NOMO-1 treated with dmso at 0.1 percent for 144 hours (cell line): Measurements from ENCODE around the gene KIF1B.

Experiments
- DNase-seq: peaks from one replicate; lab custom pipeline; 2025; ENCODE audit not compliant: unreplicated experiment; lab: John Stamatoyannopoulos, UW

The KIF1B gene, protein sequence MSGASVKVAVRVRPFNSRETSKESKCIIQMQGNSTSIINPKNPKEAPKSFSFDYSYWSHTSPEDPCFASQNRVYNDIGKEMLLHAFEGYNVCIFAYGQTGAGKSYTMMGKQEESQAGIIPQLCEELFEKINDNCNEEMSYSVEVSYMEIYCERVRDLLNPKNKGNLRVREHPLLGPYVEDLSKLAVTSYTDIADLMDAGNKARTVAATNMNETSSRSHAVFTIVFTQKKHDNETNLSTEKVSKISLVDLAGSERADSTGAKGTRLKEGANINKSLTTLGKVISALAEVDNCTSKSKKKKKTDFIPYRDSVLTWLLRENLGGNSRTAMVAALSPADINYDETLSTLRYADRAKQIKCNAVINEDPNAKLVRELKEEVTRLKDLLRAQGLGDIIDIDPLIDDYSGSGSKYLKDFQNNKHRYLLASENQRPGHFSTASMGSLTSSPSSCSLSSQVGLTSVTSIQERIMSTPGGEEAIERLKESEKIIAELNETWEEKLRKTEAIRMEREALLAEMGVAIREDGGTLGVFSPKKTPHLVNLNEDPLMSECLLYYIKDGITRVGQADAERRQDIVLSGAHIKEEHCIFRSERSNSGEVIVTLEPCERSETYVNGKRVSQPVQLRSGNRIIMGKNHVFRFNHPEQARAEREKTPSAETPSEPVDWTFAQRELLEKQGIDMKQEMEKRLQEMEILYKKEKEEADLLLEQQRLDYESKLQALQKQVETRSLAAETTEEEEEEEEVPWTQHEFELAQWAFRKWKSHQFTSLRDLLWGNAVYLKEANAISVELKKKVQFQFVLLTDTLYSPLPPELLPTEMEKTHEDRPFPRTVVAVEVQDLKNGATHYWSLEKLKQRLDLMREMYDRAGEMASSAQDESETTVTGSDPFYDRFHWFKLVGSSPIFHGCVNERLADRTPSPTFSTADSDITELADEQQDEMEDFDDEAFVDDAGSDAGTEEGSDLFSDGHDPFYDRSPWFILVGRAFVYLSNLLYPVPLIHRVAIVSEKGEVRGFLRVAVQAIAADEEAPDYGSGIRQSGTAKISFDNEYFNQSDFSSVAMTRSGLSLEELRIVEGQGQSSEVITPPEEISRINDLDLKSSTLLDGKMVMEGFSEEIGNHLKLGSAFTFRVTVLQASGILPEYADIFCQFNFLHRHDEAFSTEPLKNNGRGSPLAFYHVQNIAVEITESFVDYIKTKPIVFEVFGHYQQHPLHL (N-terminal part only)

DNA sequence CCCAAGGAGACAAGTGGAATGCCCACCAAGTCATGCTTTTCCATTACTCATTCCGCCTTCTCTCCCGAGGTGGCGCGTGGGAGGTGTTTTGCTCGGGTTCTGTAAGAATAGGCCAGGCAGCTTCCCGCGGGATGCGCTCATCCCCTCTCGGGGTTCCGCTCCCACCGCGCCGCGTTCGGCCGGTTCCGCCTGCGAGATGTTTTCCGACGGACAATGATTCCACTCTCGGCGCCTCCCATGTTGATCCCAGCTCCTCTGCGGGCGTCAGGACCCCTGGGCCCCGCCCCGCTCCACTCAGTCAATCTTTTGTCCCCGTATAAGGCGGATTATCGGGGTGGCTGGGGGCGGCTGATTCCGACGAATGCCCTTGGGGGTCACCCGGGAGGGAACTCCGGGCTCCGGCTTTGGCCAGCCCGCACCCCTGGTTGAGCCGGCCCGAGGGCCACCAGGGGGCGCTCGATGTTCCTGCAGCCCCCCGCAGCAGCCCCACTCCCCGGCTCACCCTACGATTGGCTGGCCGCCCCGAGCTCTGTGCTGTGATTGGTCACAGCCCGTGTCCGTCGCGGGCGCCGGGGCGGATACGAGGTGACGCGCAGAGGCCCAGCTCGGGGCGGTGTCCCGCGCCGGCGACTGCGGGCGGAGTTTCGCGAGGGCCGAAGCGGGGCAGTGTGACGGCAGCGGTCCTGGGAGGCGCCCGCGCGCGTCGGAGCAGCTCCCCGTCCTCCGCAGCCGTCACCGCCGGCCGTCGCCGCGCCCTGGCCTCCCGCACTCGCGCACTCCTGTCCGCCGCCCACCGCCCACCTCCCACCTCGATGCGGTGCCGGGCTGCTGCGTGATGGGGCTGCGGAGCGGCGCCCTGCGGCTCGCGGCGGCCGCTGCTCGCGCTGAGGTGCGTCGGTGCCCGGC, at the start of gene KIF1B:
KIF1B (plus strand) TSS at position 666 of the 906 bp plus-strand sequence. CDS start 21,759 bp downstream, outside the sequence.
- DNase-seq: peak; percentile 97

DNA sequence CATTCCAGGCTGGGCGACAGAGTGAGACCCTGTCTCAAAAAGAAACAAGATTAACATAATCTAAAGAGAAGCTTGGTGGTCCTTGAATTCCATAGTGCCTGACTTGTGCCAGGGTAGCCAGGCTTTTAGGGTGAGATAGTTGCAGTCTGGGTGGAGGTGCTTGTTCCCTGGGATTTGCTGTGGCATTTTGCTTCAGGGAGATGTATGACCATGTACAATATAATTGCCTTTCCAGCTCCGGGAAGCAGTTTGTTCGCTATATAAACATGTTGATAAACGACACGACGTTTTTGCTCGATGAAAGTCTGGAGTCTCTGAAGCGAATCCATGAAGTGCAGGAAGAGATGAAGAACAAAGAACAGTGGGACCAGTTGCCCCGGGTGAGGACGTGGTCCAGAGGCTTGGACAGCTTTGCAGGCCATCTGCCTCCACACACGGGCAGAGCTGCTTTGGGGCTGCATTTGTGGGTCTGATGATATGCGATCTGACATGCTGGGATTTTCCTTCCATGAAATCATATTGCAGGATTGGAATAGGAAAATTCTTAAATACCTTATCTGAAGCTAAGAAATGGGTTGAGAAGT, 49.4 kb upstream of the KIF1B start:
- no peak for DNase-seq

DNA sequence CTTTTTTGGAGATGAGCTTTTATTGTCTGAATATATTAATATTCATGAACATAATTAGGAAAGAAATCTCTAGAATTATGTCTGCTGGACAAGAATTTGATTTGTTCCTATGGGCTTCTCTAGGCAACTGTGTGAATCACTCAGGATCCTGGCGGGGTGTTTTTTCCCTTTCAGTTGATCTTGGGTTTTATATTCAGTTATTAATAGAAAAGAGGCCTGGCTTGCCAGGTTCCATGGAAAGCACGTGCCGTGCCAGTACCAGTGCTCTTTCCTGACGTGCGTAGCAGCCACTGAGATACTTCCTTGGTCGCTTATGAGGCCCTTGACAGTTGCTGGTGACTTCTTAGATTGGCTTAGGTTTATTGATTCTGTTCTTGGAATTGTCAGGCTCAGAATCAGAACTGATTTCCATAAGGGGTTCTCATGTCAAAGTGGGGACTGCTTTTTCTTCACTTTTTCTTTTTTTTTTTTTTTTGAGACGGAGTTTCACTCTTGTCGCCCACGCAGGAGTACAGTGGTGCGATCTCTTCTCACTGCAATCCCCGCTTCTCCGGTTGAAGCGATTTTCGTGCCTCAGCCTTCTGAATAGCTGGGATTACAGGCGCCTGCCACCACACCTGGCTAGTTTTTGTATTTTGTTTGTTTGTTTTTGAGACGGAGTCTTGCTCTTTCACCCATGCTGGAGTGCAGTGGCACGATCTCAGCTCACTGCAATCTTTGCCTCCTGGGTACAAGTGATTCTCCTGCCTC, 48.7 kb upstream of the KIF1B start:
- DNase-seq: no peak

DNA sequence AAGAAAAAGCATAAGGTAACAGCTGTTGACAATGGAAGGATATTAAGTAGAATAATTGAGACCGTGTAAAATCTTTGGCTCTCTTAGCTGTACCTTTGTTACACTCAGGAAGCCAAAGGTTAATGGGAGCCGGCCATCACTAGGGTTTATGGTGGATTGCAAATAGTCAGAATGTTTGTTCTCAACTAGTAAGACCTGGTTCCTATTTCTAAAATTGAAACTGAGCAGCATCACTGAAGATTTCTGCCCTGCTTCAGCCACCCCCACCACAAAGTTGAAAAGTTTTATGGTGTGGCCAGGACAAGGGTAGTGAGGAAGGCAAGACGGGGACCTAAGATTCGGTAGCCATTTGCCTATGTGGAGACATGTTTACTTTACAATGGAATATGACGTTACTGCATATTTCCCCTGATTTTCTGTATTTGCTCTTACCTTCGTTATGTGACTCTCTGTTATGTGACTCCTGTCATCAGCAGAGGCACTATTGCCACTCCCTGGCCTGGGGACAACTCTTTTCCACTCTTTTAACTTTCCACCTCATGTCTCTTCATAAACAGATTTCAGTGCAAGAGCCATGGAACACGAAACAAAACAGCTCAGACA, 41.4 kb upstream of the KIF1B start:
- DNase-seq: no peak

DNA sequence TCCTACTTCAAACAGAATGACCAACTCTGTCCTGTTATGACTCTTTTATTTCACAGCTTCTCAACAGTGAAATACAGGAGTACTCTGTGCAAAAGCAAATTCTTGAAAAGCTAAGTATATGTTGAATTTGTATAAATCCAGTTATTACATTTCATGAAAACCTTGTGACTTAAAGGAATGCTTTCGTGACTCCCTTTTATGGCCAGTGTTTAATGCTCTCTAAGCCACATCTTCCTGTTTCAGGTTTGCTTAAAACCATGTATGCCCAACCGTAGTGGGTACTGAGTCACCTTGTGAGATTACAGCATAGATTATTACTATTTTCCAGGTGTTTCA, 40.2 kb upstream of the KIF1B start:
- DNase-seq: peak; percentile 22

DNA sequence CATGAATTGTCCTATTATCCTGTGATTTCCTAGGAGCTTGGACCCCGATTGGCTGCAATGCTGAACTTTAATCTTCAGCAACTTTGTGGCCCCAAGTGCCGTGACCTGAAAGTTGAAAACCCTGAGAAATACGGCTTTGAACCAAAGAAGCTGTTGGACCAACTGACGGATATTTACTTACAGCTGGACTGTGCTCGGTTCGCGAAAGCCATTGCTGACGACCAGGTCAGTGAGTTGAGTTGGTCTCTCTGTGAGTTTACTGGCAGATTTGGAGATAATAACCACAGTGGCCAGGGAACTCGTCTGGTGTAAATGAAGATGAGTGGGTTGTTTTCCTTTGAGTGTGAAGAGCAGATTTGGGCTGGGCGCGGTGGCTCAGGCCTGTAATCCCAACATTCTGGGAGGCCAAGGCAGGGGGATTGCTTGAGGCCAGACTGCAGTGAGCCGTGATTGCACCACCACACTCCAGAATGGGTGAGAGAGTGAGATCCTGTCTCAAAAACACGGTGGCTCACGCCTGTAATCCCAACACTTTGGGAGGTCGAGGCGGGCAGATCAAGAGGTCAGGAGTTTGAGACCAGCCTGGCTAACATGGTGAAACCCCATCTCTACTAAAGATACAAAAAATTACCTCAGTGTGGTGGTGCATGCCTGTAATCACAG, 39.1 kb upstream of the KIF1B start:
- DNase-seq: no peak

DNA sequence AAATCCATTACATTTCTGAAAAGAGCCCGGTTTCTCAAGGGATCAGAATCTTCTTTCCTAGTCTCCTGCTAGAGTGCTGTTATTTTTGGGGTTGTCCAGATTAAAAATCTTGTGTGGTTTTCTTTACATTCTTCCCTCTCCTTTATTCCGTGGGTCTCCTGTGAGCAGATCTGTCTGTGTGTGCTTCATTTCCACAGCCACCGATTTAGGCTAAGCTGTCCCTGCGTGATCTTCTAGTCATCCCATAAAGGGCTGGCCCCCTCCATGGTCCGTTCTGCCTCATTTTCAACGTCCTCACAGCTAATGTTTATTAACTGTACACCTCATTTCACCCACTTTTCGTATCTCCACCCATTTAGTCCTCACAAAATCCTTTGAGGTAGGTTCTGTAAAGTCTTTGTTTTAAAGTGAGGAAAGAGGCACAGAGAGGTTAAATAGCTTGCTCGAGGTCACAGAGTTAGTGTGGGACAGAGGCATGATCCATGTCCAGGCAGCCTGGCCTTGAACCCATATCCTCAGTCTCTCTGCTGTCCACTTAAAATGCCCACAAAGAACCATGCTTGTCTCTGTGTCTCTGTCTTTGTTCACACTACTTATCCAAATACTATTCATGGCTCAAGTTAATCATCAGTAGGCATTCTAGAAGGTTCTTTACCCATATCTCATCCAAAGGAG, 38.2 kb upstream of the KIF1B start:
- DNase-seq: no peak

DNA sequence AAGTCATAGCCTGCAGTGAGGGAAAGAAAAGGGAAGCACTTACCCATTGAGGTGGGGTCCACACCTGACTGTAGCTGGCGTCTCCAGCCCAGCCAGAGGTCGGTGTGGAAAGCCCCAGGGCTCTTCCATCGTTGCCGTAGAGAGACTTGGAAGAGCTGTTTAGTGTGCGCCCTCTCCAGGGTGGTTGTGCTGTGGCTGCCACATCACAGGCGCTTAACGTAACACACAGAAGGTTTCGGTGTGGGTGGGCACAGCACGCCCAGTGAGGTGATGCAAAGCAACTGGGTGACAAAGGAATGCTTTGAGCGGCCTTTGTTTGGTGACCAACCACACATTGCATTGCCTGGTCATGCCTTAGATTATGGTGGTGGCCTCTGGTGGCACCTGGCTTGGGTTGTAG, 36.8 kb upstream of the KIF1B start:
- no peak for DNase-seq

DNA sequence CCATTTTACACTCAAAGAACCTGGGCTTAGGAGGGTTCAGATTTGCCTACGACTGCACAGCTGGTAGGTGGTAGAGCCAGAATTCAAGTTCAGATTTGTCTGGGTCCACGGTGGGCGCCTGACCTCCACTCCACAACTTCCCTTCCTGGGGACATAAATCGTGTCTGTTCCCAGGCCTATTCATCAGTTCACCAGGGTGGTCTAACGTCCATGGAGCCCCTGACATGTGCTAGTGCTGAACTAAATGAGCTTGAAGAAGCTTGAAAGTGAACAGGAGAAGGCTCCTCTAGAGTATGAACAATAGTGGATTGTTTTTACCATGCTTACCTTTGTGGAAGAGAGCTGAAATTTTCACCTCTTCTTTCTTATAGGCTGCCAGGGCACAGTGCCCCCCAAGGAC, 32.5 kb upstream of the KIF1B start:
- no peak for DNase-seq

DNA sequence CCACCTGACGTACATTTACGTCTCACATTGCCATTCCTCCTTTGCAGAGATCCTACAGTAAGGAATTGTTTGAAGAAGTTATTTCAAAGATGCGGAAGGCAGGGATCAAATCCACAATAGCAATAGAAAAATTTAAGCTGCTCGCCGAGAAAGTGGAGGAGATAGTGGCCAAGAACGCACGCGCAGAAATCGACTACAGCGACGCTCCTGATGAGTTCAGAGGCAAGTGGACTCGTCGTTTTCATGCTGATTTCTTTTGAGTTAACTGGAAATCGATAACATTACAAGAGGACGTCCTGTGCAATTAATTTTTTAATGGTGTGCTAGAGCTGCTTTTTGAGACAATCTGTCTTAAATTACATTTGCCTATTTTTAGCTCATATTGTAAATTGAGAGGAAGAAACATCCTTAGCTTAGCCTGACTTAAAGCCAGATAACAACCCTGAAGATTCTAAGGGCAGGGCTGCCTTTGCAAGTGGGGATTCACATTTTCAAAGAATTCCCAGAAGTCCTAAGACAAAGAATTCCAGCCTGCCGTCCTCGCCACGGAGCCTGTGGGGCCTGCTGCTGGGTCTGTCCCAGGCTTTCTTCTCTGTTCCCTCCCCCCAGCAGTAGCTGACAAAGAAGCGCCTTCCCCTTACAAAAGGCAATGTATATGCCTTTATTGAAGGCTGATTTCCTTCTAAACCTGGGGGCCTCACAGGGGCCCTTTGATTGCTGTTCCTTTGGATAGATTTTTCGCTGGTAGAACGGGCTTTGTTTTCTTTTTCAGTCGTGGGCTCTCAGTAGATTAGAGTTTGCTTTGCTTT, 31.6 kb upstream of the KIF1B start:
- no peak for DNase-seq

DNA sequence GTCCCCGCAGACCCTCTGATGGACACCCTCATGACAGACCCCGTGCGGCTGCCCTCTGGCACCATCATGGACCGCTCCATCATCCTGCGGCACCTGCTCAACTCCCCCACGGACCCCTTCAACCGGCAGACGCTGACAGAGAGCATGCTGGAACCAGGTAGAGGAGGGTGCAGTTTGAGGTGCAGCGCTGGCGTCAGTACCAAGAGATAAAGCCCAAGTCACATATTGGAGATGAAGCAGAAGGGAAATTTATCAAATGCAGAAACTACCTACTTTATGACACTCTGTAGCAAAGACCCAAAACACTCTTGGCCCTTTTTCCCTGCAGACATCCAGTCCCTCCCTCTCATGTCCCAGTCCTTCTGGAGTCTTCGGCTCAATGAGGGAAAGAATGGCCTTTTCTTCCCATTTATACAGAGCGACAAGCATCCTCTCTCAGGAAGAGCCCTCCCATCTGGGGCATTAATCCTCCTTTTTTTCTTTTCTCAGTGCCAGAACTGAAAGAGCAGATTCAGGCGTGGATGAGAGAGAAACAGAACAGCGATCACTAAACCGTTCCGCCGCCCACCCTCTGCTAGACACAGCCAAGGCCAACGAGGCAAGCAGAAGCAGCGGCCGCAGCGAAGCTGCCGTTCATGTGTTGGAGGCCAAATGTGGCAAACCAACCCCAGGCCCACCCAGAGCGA, 30.8 kb upstream of the KIF1B start:
- DNase-seq: no peak

DNA sequence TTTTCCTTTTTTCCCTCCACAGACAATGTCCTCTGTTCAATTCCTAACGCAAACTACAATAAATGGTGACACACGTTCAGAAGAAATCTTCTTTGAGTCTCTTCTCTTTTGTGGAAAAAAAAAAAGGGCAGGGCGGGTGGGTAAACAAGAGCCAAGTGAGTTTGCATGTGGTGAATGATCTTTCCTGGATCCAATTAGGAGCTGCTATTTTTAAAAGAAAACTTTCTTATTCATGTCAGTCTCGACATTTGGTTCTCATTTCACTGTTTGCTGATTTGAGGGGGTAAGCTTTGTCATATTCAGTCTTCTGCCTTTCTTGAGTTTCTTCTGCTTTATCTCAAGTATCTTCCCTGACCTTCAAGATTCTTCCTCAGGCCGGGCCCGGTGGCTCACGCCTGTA, 29.2 kb upstream of the KIF1B start:
- no peak for DNase-seq

DNA sequence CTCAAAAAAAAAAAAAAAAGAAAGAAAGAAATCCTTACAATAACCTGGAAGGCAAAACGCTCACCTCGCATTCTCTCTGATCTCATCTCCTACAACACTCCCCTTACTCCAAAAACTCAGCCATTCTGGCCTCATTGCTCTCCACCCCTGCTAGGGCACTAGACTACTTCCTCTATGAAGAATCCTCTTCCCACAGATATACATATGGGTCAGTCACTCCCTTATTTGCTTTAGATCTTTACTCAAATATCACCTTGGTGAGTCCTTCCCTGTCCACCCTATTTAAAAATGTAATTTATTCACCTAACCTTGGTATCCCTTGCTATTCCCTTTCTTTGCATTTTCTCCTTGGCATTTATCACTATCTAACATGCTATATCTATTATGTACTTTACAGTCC, 24.6 kb upstream of the KIF1B start:
- no peak for DNase-seq

DNA sequence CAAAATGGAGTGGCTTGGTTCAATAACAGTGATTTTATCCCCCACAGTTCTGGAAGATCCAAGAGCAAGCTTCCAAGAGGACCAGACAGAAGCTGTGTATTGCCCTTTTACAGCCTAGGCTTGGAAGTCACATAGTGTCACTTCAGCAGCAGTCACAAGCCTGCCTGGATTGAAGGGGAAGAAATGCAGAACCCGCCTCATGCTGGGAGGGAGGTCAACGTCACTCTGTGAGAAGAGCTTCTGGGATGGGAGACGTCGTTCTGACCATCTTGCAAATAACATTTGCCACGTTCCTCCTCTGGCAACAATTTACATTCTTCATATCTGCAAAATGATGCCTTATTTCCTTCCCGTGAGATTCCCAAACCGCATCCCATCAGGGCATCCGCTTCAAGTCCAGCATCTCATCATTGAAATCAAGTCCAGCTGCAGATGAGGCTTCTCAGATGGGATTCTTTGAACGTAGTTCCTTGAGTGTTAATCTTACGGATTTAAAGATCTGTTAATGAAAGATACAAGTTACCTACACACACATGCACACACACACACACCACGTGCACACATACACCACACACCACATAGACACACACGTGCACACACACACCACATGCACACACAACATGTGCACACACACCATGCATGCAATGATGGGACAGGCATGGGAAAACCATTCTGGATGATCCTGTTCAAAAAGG, 23.9 kb upstream of the KIF1B start:
- no peak for DNase-seq

DNA sequence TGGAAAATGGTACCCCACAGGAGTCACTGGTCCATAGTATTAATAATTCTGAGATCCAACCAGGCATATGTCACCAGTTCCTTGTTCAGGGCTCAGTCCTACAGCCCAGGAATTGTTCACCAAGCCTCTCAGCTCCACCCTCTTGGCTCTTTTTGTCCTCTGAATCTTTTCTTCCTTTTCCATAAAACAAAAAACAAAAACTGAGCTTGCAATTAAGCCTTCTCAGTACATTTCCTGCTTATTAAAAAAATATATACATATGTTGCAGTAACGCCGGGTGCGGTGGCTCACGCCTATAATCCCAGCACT, 23.4 kb upstream of the KIF1B start:
- no peak for DNase-seq

DNA sequence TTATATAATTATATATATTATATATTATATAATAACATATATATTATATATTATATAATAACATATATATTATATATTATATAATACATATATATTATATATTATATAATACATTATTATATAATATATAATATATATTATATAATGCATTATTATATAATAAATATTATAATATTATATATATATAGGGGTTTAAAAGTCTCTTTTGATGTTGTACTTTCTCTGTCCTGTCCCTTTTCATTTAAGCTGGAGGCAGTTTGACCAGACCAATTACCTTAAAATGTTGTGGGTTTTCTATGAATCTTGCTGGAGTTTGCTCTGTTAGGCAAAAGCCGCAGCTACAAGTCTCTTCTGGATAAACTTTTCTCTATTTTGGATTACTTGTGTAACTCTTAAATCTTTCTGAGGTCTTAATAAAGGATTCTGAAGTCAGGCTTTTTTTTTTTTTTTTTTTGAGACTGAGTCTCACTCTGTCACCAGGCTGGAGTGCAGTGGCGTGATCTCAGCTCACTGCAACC, 22.2 kb upstream of the KIF1B start:
- peak; percentile 44 for DNase-seq
